ENCODE data around the gene RNASE9. TPM values are rescaled to one million over a fixed set of nuclear protein-coding genes. Genes with fewer than 3 reads are reported as not detected.

RNASE9 gene
- total RNA-seq, result not detected in 2 replicates

- DNase-seq (ENCODE audit: low spot score), result no peak
- no peaks in the 10 kb centered on the region for H3K36me3 Mint-ChIP-seq (ENCODE audit: low read depth)
- H3K4me1 Mint-ChIP-seq (ENCODE audit: low read depth), result no peaks in the 10 kb centered on the region
- intact Hi-C loops (cut with micrococcal nuclease), result no loop called here
- H3K27ac Mint-ChIP-seq, result no peak within 1 kb of the TSS
- H3K4me3 Mint-ChIP-seq, result no peak within 1 kb of the TSS
- peaks cover 2% of the 10 kb centered on the region for H3K27me3 Mint-ChIP-seq (ENCODE audit: insufficient read depth)
- H3K9me3 Mint-ChIP-seq, result no peaks in the 10 kb centered on the region
These were observed at the start of gene RNASE9 for GRCh38 chr14:20560961-20561360. RNASE9 (minus strand) TSS chr14:20561047.

GRCh38 chr14:20610002-20610765 lies 49.3 kb upstream of the RNASE9 start:
- no peaks in the 10 kb centered on the region for H3K4me1 Mint-ChIP-seq (ENCODE audit: low read depth)
- intact Hi-C loops (cut with micrococcal nuclease), result loop anchor here (5.0 kb wide), 3 partner anchors 172 to 382 kb away; partner anchors contain the start of gene RNASE6

GRCh38 chr14:20609215-20610001 lies 48.6 kb upstream of the RNASE9 start:
- peak; percentile 57 for DNase-seq (ENCODE audit: low spot score)
- H3K27me3 Mint-ChIP-seq (ENCODE audit: insufficient read depth), result no peaks in the 10 kb centered on the region
- intact Hi-C loops (cut with micrococcal nuclease), result loop anchor here (1.0 to 5.0 kb wide), 9 partner anchors 78 to 383 kb away; partner anchors contain the start of genes RNASE6 and TTC5
- H3K36me3 Mint-ChIP-seq (ENCODE audit: low read depth), result no peaks in the 10 kb centered on the region
- H3K4me3 Mint-ChIP-seq, result no peak overlapping the region
- no peak overlapping the region for H3K27ac Mint-ChIP-seq
- H3K4me1 Mint-ChIP-seq (ENCODE audit: low read depth), result no peaks in the 10 kb centered on the region
- H3K9me3 Mint-ChIP-seq, result no peaks in the 10 kb centered on the region

More at GRCh38 chr14:20610002-20610765, 49.3 kb upstream of the RNASE9 start:
- no peak overlapping the region for H3K4me3 Mint-ChIP-seq
- no peaks in the 10 kb centered on the region for H3K9me3 Mint-ChIP-seq
- no peaks in the 10 kb centered on the region for H3K27me3 Mint-ChIP-seq (ENCODE audit: insufficient read depth)
- no peak overlapping the region for H3K27ac Mint-ChIP-seq
- peak; percentile 62 for DNase-seq (ENCODE audit: low spot score)
- no peaks in the 10 kb centered on the region for H3K36me3 Mint-ChIP-seq (ENCODE audit: low read depth)

GRCh38 chr14:20608383-20609110 lies 47.7 kb upstream of the RNASE9 start:
- Mint-ChIP-seq H3K36me3 (ENCODE audit: low read depth) (no peaks in the 10 kb centered on the region), H3K27ac (no peak overlapping the region), H3K4me3 (no peak overlapping the region), H3K4me1 (ENCODE audit: low read depth) (no peaks in the 10 kb centered on the region), H3K9me3 (no peaks in the 10 kb centered on the region), H3K27me3 (ENCODE audit: insufficient read depth) (no peaks in the 10 kb centered on the region)
- DNase-seq (ENCODE audit: low spot score), result no peak
- intact Hi-C loops (cut with micrococcal nuclease), result loop anchor here (1.0 to 5.0 kb wide), 6 partner anchors 77 to 303 kb away; partner anchors contain the start of gene TTC5

- H3K4me1 Mint-ChIP-seq (ENCODE audit: low read depth), result no peaks in the 10 kb centered on the region
- no peak overlapping the region for H3K4me3 Mint-ChIP-seq
- H3K27ac Mint-ChIP-seq, result no peak overlapping the region
- intact Hi-C loops (cut with micrococcal nuclease), result loop anchor here (5.0 kb wide), 1 partner anchor 250 kb away; no protein-coding TSS in a partner anchor
- H3K27me3 Mint-ChIP-seq (ENCODE audit: insufficient read depth), result no peaks in the 10 kb centered on the region
- no peaks in the 10 kb centered on the region for H3K9me3 Mint-ChIP-seq
- no peaks in the 10 kb centered on the region for H3K36me3 Mint-ChIP-seq (ENCODE audit: low read depth)
- DNase-seq (ENCODE audit: low spot score), result no peak
These were observed 46.8 kb upstream of the RNASE9 start for GRCh38 chr14:20607617-20608016.

- H3K27ac Mint-ChIP-seq, result no peak overlapping the region
- no peaks in the 10 kb centered on the region for H3K27me3 Mint-ChIP-seq (ENCODE audit: insufficient read depth)
- DNase-seq (ENCODE audit: low spot score), result no peak
- no peaks in the 10 kb centered on the region for H3K36me3 Mint-ChIP-seq (ENCODE audit: low read depth)
- no peaks in the 10 kb centered on the region for H3K4me1 Mint-ChIP-seq (ENCODE audit: low read depth)
- H3K9me3 Mint-ChIP-seq, result no peaks in the 10 kb centered on the region
- H3K4me3 Mint-ChIP-seq, result no peak overlapping the region
- intact Hi-C loops (cut with micrococcal nuclease), result loop anchor here (5.0 kb wide), 1 partner anchor 250 kb away; no protein-coding TSS in a partner anchor
These were observed 46.0 kb upstream of the RNASE9 start for GRCh38 chr14:20606902-20607242.

- Mint-ChIP-seq H3K27me3 (ENCODE audit: insufficient read depth) (no peaks in the 10 kb centered on the region), H3K27ac (no peak overlapping the region), H3K9me3 (no peaks in the 10 kb centered on the region), H3K4me3 (no peak overlapping the region), H3K4me1 (ENCODE audit: low read depth) (no peaks in the 10 kb centered on the region), H3K36me3 (ENCODE audit: low read depth) (no peaks in the 10 kb centered on the region)
- intact Hi-C loops (cut with micrococcal nuclease), result loop anchor here (5.0 kb wide), 1 partner anchor 251 kb away; no protein-coding TSS in a partner anchor
- DNase-seq (ENCODE audit: low spot score), result no peak
These were observed 45.5 kb upstream of the RNASE9 start for GRCh38 chr14:20606190-20606901.

GRCh38 chr14:20603813-20604690 lies 43.2 kb upstream of the RNASE9 start:
- H3K9me3 Mint-ChIP-seq, result no peaks in the 10 kb centered on the region
- H3K27ac Mint-ChIP-seq, result no peak overlapping the region
- intact Hi-C loops (cut with micrococcal nuclease), result no loop called here
- H3K36me3 Mint-ChIP-seq (ENCODE audit: low read depth), result no peaks in the 10 kb centered on the region
- H3K27me3 Mint-ChIP-seq (ENCODE audit: insufficient read depth), result no peaks in the 10 kb centered on the region
- H3K4me1 Mint-ChIP-seq (ENCODE audit: low read depth), result no peaks in the 10 kb centered on the region
- H3K4me3 Mint-ChIP-seq, result no peak overlapping the region
- DNase-seq (ENCODE audit: low spot score), result no peak

GRCh38 chr14:20602583-20602982 lies 41.7 kb upstream of the RNASE9 start:
- no peaks in the 10 kb centered on the region for H3K36me3 Mint-ChIP-seq (ENCODE audit: low read depth)
- H3K9me3 Mint-ChIP-seq, result no peaks in the 10 kb centered on the region
- H3K27ac Mint-ChIP-seq, result no peak overlapping the region
- no peak overlapping the region for H3K4me3 Mint-ChIP-seq
- no peaks in the 10 kb centered on the region for H3K27me3 Mint-ChIP-seq (ENCODE audit: insufficient read depth)
- intact Hi-C loops (cut with micrococcal nuclease), result no loop called here
- DNase-seq (ENCODE audit: low spot score), result no peak
- H3K4me1 Mint-ChIP-seq (ENCODE audit: low read depth), result no peaks in the 10 kb centered on the region

- DNase-seq (ENCODE audit: low spot score), result no peak
- intact Hi-C loops (cut with micrococcal nuclease), result no loop called here
- Mint-ChIP-seq H3K27me3 (ENCODE audit: insufficient read depth) (no peaks in the 10 kb centered on the region), H3K9me3 (no peaks in the 10 kb centered on the region), H3K36me3 (ENCODE audit: low read depth) (no peaks in the 10 kb centered on the region), H3K4me1 (ENCODE audit: low read depth) (no peaks in the 10 kb centered on the region), H3K27ac (no peak overlapping the region), H3K4me3 (no peak overlapping the region)
These were observed 40.7 kb upstream of the RNASE9 start for GRCh38 chr14:20601522-20601921.

GRCh38 chr14:20597108-20597507 lies 36.3 kb upstream of the RNASE9 start:
- H3K27ac Mint-ChIP-seq, result no peak overlapping the region
- H3K4me1 Mint-ChIP-seq (ENCODE audit: low read depth), result no peaks in the 10 kb centered on the region
- no peak overlapping the region for H3K4me3 Mint-ChIP-seq
- peaks cover 6% of the 10 kb centered on the region for H3K27me3 Mint-ChIP-seq (ENCODE audit: insufficient read depth)
- intact Hi-C loops (cut with micrococcal nuclease), result no loop called here
- no peaks in the 10 kb centered on the region for H3K9me3 Mint-ChIP-seq
- H3K36me3 Mint-ChIP-seq (ENCODE audit: low read depth), result no peaks in the 10 kb centered on the region
- no peak for DNase-seq (ENCODE audit: low spot score)

Data from activated T-helper 1 cell treated with anti-CD3 and anti-CD28 coated beads, Interleukin-12 subunit alpha, Interleukin-12 subunit beta, Interleukin-2, Interleukin-4 antibody, amounts not matched to agents 30 ng/mL and 10 ng/mL and 1 ng/mL, durations not matched to agents 14 hours and 24 hours and 36 hours (primary cell).